ENCODE measurements around the gene XYLT1. TPM values are rescaled to one million over a fixed set of nuclear protein-coding genes. Genes with fewer than 3 reads are reported as not detected.
A peak's percentile ranks its signal among the peaks of the same experiment; 100 is the strongest.

The XYLT1 gene
- total RNA-seq, 1 experiment from 2014 or later = 14.5 TPM

DNA sequence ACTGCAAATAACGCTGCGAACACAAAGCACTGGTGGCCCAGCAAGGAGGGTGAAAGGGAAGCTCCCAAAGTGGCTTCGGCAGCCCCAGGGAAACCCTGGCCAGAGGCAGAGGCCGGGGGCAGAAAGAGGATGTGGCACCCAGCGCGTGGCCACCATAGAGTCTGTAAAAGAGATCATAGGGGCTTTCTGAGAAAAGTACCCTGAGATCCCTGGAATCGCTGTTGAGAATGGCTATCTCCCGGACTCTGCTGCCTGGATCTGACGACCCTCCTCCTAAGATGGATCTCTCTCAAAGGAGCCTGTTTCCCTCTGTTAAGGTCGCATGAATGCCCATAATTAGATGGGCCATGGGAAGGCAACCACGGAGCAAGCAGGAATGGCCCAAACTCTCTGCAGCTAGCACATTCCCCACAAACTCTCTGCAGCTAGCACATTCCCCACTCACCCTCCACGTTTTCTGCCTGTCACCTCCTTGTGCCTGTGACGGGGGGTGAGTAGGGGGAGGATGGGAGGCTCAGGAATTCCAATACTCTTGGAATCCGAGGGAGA, 364.4 kb downstream of the XYLT1 start:
- H3T11ph ChIP-seq (ENCODE audit: low read length) = no peak overlapping the region
- DNase-seq = no peak
- Mint-ChIP-seq H3K4me3 (no peak overlapping the region), H3K27me3 (ENCODE audit: low read depth) (no peaks in the 10 kb centered on the region), H3K27ac (peak overlapping the region in 2 of 3 experiments; percentile 61 to 95; a peak in 2 of 7 replicates), H3K9me3 (no peaks in the 10 kb centered on the region), H3K36me3 (ENCODE audit: insufficient read depth in 1 of 3, low read depth in 3 of 3) (peaks cover 0 to 7% (median 3%) of the 10 kb centered on the region in 3 experiments; a peak in 4 of 7 replicates), H3K4me1 (peaks cover 31 to 33% of the 10 kb centered on the region in 2 experiments)
- no peak overlapping the region for H4K91ac ChIP-seq (ENCODE audit: insufficient read length, low read depth, low read length)
- no peak overlapping the region for H3K4me2 ChIP-seq (ENCODE audit: insufficient read depth, insufficient read length, low read length)
- no peaks in the 10 kb centered on the region for H3K23me2 ChIP-seq (ENCODE audit: insufficient read length, low read depth, low read length, poor library complexity, severe bottlenecking)
- WGBS (ENCODE audit: extremely low coverage, insufficient read length, low lambda C conversion rate) = no CpG with 5 or more reads among the region's 14 CpGs
- H2AK5ac ChIP-seq (ENCODE audit: insufficient read length, low read length) = no peak overlapping the region
- H3K79me2 ChIP-seq (ENCODE audit: insufficient read depth, low read length) = no peaks in the 10 kb centered on the region
- H3K27me3 ChIP-seq (ENCODE audit: insufficient read depth, low read length) = no peaks in the 10 kb centered on the region
- no peak overlapping the region for H3K56ac ChIP-seq (ENCODE audit: insufficient read length, low read depth, low read length)
- no peak overlapping the region for H3K27ac ChIP-seq (ENCODE audit: insufficient read length, low read depth, low read length)
- TF ChIP-seq, protein P1, sequence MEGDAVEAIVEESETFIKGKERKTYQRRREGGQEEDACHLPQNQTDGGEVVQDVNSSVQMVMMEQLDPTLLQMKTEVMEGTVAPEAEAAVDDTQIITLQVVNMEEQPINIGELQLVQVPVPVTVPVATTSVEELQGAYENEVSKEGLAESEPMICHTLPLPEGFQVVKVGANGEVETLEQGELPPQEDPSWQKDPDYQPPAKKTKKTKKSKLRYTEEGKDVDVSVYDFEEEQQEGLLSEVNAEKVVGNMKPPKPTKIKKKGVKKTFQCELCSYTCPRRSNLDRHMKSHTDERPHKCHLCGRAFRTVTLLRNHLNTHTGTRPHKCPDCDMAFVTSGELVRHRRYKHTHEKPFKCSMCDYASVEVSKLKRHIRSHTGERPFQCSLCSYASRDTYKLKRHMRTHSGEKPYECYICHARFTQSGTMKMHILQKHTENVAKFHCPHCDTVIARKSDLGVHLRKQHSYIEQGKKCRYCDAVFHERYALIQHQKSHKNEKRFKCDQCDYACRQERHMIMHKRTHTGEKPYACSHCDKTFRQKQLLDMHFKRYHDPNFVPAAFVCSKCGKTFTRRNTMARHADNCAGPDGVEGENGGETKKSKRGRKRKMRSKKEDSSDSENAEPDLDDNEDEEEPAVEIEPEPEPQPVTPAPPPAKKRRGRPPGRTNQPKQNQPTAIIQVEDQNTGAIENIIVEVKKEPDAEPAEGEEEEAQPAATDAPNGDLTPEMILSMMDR (conservative IDR thresholded peaks at IDR 0.05) = no peak
- no peak overlapping the region for H3K18ac ChIP-seq (ENCODE audit: insufficient read length, low read depth, low read length)
- H2BK120ac ChIP-seq (ENCODE audit: low read depth, low read length, poor library complexity, severe bottlenecking) = no peak overlapping the region
- H3K9ac ChIP-seq (ENCODE audit: extremely low read depth, insufficient read length, low read length) = no peak overlapping the region
- no peaks in the 10 kb centered on the region for H3K9me3 ChIP-seq (ENCODE audit: control insufficient read depth, low read depth, low read length)
- no peaks in the 10 kb centered on the region for H3K4me1 ChIP-seq (ENCODE audit: insufficient read depth, low read length)
- H3K14ac ChIP-seq (ENCODE audit: insufficient read depth, low read length) = no peak overlapping the region; the same call in 1 of the 2 replicates
- H2BK12ac ChIP-seq (ENCODE audit: insufficient read length, low read depth, low read length) = no peak overlapping the region
- no peak overlapping the region for H4K5ac ChIP-seq (ENCODE audit: insufficient read length, low read depth, low read length)
- H3K23ac ChIP-seq (ENCODE audit: insufficient read length, low read depth, low read length) = no peak overlapping the region
- H4K20me1 ChIP-seq (ENCODE audit: control insufficient read depth, insufficient read depth, insufficient read length) = no peaks in the 10 kb centered on the region
- H2BK15ac ChIP-seq (ENCODE audit: low read depth, low read length) = no peak overlapping the region
- no peaks in the 10 kb centered on the region for H3K79me1 ChIP-seq (ENCODE audit: insufficient read depth, low read depth, low read length, poor library complexity, severe bottlenecking)
- no peak overlapping the region for H2BK5ac ChIP-seq (ENCODE audit: insufficient read length, low read length)
- H4K8ac ChIP-seq (replicated peaks; ENCODE audit: insufficient read length, low read depth, low read length) = no peak overlapping the region
- H2AFZ ChIP-seq (ENCODE audit: low read length) = no peak overlapping the region
- H2BK20ac ChIP-seq (ENCODE audit: low read depth, low read length, poor library complexity, severe bottlenecking) = no peak overlapping the region
- no peak overlapping the region for H3K4ac ChIP-seq (ENCODE audit: low read depth, low read length)

Data from H9 (cell line).